GM21529 (cell line): ENCODE data around the gene CKB.

Source experiments
- ATAC-seq: cut with Tn5 transposase; IDR thresholded peaks from one replicate; pipeline ENCODE4 v1.9.1; 2021; ENCODE audit not compliant: unreplicated experiment

CKB gene

GRCh38 chr14:103492156-103492925 is 30.3 kb downstream of the CKB start:
- no peak for ATAC-seq

GRCh38 chr14:103491691-103492090 is 30.9 kb downstream of the CKB start:
- no peak for ATAC-seq

DNA sequence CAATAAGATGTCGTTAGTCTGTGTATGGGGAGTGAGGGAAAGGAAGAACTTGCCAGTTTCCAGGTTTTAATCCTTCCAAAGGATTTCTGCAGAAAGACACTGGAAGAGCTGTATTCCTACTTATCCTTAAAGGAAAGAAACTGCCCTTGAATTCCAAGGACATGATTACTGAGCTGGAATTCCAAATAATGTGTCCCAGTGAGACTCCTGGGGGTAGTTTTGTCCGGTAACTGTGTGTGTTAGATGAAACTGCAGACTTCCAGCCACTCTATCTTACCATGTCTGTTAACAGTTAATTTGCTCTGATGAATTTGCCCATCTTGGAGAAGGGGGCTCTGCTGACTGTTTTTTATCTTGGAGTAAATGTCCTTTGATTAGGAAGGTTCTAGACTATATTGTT is 33.0 kb downstream of the CKB start:
- no peak for ATAC-seq

- ATAC-seq: no peak
Observed at GRCh38 chr14:103488960-103489359, 33.7 kb downstream of the CKB start.

DNA sequence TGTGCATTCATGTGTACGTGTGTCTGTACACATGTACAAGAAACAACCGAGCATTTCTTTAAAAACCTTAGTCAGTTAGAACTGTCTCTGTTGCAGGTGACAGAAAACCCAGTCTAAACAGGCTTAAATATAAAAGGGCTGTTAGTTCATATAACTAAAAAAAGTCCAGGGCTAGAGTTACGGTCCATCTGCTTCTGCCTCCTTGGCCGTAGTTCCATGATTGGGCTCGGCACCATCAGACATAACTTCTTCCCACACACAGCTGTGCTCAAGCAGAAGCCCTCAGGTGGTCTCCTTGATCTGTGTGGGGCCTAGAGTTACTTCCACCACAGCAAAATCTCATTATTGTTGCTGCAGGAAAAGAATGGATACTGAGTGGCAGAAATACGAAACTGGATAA is 34.6 kb downstream of the CKB start:
- no peak for ATAC-seq

- no peak for ATAC-seq
Observed at GRCh38 chr14:103485504-103485903, 37.1 kb downstream of the CKB start.

DNA sequence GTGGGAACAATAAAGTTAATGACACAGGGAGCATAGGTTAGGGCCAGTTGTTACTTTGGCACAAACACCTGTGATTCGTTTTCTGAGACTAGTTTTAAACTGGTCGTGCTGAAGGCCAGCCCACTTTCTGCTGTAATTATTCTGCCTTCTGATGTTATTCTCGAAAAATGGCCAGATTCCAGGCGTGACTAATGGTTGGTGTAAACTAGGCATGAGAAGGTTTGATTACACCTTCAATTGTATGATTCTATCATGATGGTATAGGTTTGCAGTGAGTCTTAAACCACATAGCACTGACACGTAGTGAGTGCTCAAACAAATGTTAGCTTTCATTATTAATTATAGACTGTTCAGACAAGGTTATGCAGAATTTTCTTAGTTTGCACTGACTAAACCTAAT is 39.0 kb downstream of the CKB start:
- ATAC-seq: no peak

DNA sequence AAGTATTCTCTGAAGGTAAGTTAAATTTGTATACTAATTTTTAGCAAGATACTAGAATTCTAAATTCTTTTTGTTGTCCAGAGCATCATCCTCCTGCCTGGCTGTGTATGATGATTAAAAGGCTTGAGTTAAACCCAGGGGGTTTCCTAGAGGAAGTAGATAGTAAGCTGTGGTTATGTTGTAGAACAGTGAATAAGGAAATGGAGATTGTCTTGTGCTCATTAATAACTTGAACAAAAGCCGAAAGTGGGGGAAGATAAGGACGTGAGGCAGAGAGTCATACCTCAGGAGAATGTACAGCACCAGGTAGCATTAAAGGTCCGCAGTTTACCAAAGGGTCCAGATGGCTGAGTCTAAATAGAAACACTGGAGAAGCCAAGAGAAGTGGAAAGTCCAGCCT is 42.0 kb downstream of the CKB start:
- ATAC-seq: peak; percentile 74

DNA sequence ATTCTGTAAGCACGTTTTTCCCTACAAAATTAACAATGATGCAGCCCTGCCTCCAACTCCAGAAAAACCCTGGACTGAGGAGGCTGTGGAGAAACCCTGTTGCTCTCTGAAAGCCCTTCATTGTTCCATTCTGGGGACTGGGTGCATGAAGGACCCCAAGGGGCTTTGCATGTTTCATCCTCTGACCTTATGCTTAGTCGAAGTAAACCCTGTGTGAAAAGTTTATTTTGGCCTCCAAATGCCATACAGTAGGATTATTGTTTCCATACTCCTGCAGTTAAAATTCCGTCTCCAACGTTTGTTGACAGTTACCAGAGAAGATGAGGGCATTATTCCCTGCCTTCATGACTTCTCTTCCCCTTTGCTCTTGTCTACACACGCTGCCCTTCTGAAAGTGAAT is 46.0 kb downstream of the CKB start:
- no peak for ATAC-seq

DNA sequence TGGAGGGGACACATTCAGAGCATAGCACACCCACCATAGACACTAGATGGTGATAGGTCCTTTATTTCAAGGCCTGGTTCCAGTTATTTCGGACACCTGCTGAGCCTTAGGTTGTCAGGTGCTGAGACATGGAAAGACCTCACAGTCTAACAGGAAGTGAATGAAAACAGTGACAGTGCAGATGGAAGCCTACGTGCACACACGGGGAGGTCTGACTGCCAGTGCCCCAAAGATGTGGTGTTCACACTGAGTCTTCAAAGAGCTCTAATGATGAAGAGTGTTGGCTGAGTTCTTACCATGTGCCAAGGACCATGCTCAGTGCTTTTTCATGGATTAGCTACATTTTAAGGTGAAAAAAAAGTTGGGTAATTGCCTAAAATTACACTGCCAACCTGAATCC is 46.6 kb downstream of the CKB start:
- ATAC-seq: no peak

DNA sequence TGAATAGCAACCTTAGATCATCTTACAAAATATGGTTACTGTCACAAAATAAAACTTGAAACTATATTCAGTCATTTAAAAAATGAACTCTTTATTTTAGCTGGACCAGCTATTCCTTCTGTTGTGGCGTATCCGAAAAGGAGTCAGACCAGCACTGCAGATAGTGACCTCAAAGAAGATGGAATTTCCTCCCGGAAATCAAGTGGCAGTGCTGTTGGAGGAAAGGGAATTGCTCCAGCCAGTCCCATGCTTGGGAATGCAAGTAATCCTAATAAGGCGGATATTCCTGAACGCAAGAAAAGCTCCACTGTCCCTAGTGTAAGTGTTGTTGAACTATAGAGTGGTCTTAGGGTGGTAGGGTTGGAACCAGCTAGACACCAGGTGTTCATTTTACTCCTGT is 47.7 kb downstream of the CKB start:
- no peak for ATAC-seq

GRCh38 chr14:103472939-103473338 is 49.7 kb downstream of the CKB start:
- ATAC-seq: no peak
